ENCODE results near the gene CCDC61. TPM values are rescaled to one million over a fixed set of nuclear protein-coding genes. Genes with fewer than 3 reads are reported as not detected.
A peak's percentile ranks its signal among the peaks of the same experiment; 100 is the strongest.

The CCDC61 gene
- total RNA-seq, 1 donor from 2014 or later = 31.2 TPM

GRCh38 chr19:45962021-45962420, 33.2 kb upstream of the CCDC61 start:
- Mint-ChIP-seq H3K36me3 (ENCODE audit: low read depth) (no peaks in the 10 kb centered on the region), H3K9me3 (no peaks in the 10 kb centered on the region), H3K4me3 (ENCODE audit: low read depth) (no peak overlapping the region), H3K27ac (no peak overlapping the region), H3K27me3 (ENCODE audit: low read depth) (peaks cover 37% of the 10 kb centered on the region), H3K4me1 (ENCODE audit: low read depth) (no peaks in the 10 kb centered on the region)
- no peak for DNase-seq (ENCODE audit: low spot score)
- intact Hi-C loops (cut with micrococcal nuclease) = no loop called here

- no peak for DNase-seq (ENCODE audit: low spot score)
- Mint-ChIP-seq H3K27ac (no peak overlapping the region), H3K36me3 (ENCODE audit: low read depth) (no peaks in the 10 kb centered on the region), H3K4me3 (ENCODE audit: low read depth) (no peak overlapping the region), H3K4me1 (ENCODE audit: low read depth) (peaks cover 9% of the 10 kb centered on the region), H3K9me3 (no peaks in the 10 kb centered on the region), H3K27me3 (ENCODE audit: low read depth) (peaks cover 39% of the 10 kb centered on the region)
- intact Hi-C loops (cut with micrococcal nuclease) = no loop called here
These were observed 28.0 kb upstream of the CCDC61 start for GRCh38 chr19:45967246-45967645.

GRCh38 chr19:45968626-45969025, 26.6 kb upstream of the CCDC61 start:
- Mint-ChIP-seq H3K9me3 (no peaks in the 10 kb centered on the region), H3K4me3 (ENCODE audit: low read depth) (no peak overlapping the region), H3K4me1 (ENCODE audit: low read depth) (peaks cover 14% of the 10 kb centered on the region), H3K27me3 (ENCODE audit: low read depth) (peaks cover 43% of the 10 kb centered on the region), H3K27ac (no peak overlapping the region), H3K36me3 (ENCODE audit: low read depth) (no peaks in the 10 kb centered on the region)
- DNase-seq (ENCODE audit: low spot score) = no peak
- intact Hi-C loops (cut with micrococcal nuclease) = no loop called here

GRCh38 chr19:45969676-45970075, 25.6 kb upstream of the CCDC61 start:
- Mint-ChIP-seq H3K27me3 (ENCODE audit: low read depth) (peaks cover 46% of the 10 kb centered on the region), H3K4me3 (ENCODE audit: low read depth) (no peak overlapping the region), H3K4me1 (ENCODE audit: low read depth) (peaks cover 14% of the 10 kb centered on the region), H3K9me3 (no peaks in the 10 kb centered on the region), H3K27ac (no peak overlapping the region), H3K36me3 (ENCODE audit: low read depth) (no peaks in the 10 kb centered on the region)
- DNase-seq (ENCODE audit: low spot score) = no peak
- intact Hi-C loops (cut with micrococcal nuclease) = loop anchor here (2.0 kb wide), 1 partner anchor 17 kb away; no protein-coding TSS in a partner anchor

GRCh38 chr19:45971260-45971902, 23.9 kb upstream of the CCDC61 start:
- peaks cover 54% of the 10 kb centered on the region for H3K27me3 Mint-ChIP-seq (ENCODE audit: low read depth)
- H3K27ac Mint-ChIP-seq = no peak overlapping the region
- no peaks in the 10 kb centered on the region for H3K9me3 Mint-ChIP-seq
- no peak for DNase-seq (ENCODE audit: low spot score)
- peaks cover 14% of the 10 kb centered on the region for H3K4me1 Mint-ChIP-seq (ENCODE audit: low read depth)
- H3K4me3 Mint-ChIP-seq (ENCODE audit: low read depth) = no peak overlapping the region
- intact Hi-C loops (cut with micrococcal nuclease) = loop anchor here (2.0 kb wide), 1 partner anchor 19 kb away; no protein-coding TSS in a partner anchor
- H3K36me3 Mint-ChIP-seq (ENCODE audit: low read depth) = no peaks in the 10 kb centered on the region

GRCh38 chr19:45972081-45972946, 23.0 kb upstream of the CCDC61 start:
- Mint-ChIP-seq H3K36me3 (ENCODE audit: low read depth) (no peaks in the 10 kb centered on the region), H3K27ac (no peak overlapping the region), H3K27me3 (ENCODE audit: low read depth) (peaks cover 58% of the 10 kb centered on the region), H3K4me3 (ENCODE audit: low read depth) (no peak overlapping the region), H3K4me1 (ENCODE audit: low read depth) (peaks cover 14% of the 10 kb centered on the region), H3K9me3 (no peaks in the 10 kb centered on the region)
- DNase-seq (ENCODE audit: low spot score) = peak; percentile 11
- intact Hi-C loops (cut with micrococcal nuclease) = no loop called here

- peaks cover 61% of the 10 kb centered on the region for H3K27me3 Mint-ChIP-seq (ENCODE audit: low read depth)
- H3K9me3 Mint-ChIP-seq = no peaks in the 10 kb centered on the region
- H3K4me1 Mint-ChIP-seq (ENCODE audit: low read depth) = peaks cover 14% of the 10 kb centered on the region
- intact Hi-C loops (cut with micrococcal nuclease) = no loop called here
- no peaks in the 10 kb centered on the region for H3K36me3 Mint-ChIP-seq (ENCODE audit: low read depth)
- H3K4me3 Mint-ChIP-seq (ENCODE audit: low read depth) = no peak overlapping the region
- DNase-seq (ENCODE audit: low spot score) = no peak
- H3K27ac Mint-ChIP-seq = no peak overlapping the region
These were observed 22.2 kb upstream of the CCDC61 start for GRCh38 chr19:45972947-45973540.

- no peak within 1 kb of the TSS for H3K27ac Mint-ChIP-seq
- DNase-seq (ENCODE audit: low spot score) = peak; percentile 38
- H3K9me3 Mint-ChIP-seq = no peaks in the 10 kb centered on the region
- no peak within 1 kb of the TSS for H3K4me3 Mint-ChIP-seq (ENCODE audit: low read depth)
- H3K27me3 Mint-ChIP-seq (ENCODE audit: low read depth) = peaks cover 58% of the 10 kb centered on the region
- intact Hi-C loops (cut with micrococcal nuclease) = no loop called here
- H3K4me1 Mint-ChIP-seq (ENCODE audit: low read depth) = peaks cover 14% of the 10 kb centered on the region
- no peaks in the 10 kb centered on the region for H3K36me3 Mint-ChIP-seq (ENCODE audit: low read depth)
These were observed 21.5 kb upstream of the CCDC61 start, which contains the start of gene NOVA2 for GRCh38 chr19:45973553-45974338. Gene NOVA2, minus strand, starts transcription at chr19:45973865. Its CDS starts 514 bp downstream, at chr19:45973351.

GRCh38 chr19:45975306-45976070, 19.8 kb upstream of the CCDC61 start:
- intact Hi-C loops (cut with micrococcal nuclease) = no loop called here
- Mint-ChIP-seq H3K4me3 (ENCODE audit: low read depth) (no peak overlapping the region), H3K36me3 (ENCODE audit: low read depth) (no peaks in the 10 kb centered on the region), H3K4me1 (ENCODE audit: low read depth) (peaks cover 14% of the 10 kb centered on the region), H3K27me3 (ENCODE audit: low read depth) (peaks cover 48% of the 10 kb centered on the region), H3K9me3 (no peaks in the 10 kb centered on the region), H3K27ac (no peak overlapping the region)
- DNase-seq (ENCODE audit: low spot score) = no peak

GRCh38 chr19:45976178-45976577, 19.1 kb upstream of the CCDC61 start:
- no peak for DNase-seq (ENCODE audit: low spot score)
- no peak overlapping the region for H3K27ac Mint-ChIP-seq
- H3K4me3 Mint-ChIP-seq (ENCODE audit: low read depth) = no peak overlapping the region
- peaks cover 12% of the 10 kb centered on the region for H3K4me1 Mint-ChIP-seq (ENCODE audit: low read depth)
- H3K9me3 Mint-ChIP-seq = no peaks in the 10 kb centered on the region
- H3K27me3 Mint-ChIP-seq (ENCODE audit: low read depth) = peaks cover 46% of the 10 kb centered on the region
- intact Hi-C loops (cut with micrococcal nuclease) = no loop called here
- no peaks in the 10 kb centered on the region for H3K36me3 Mint-ChIP-seq (ENCODE audit: low read depth)

GRCh38 chr19:45978156-45978555, 17.1 kb upstream of the CCDC61 start:
- Mint-ChIP-seq H3K36me3 (ENCODE audit: low read depth) (no peaks in the 10 kb centered on the region), H3K9me3 (no peaks in the 10 kb centered on the region), H3K27ac (no peak overlapping the region), H3K4me1 (ENCODE audit: low read depth) (no peaks in the 10 kb centered on the region), H3K27me3 (ENCODE audit: low read depth) (peaks cover 33% of the 10 kb centered on the region), H3K4me3 (ENCODE audit: low read depth) (no peak overlapping the region)
- intact Hi-C loops (cut with micrococcal nuclease) = no loop called here
- no peak for DNase-seq (ENCODE audit: low spot score)

- Mint-ChIP-seq H3K4me3 (ENCODE audit: low read depth) (no peak overlapping the region), H3K4me1 (ENCODE audit: low read depth) (no peaks in the 10 kb centered on the region), H3K9me3 (no peaks in the 10 kb centered on the region), H3K27ac (no peak overlapping the region), H3K36me3 (ENCODE audit: low read depth) (no peaks in the 10 kb centered on the region), H3K27me3 (ENCODE audit: low read depth) (peaks cover 19% of the 10 kb centered on the region)
- intact Hi-C loops (cut with micrococcal nuclease) = no loop called here
- no peak for DNase-seq (ENCODE audit: low spot score)
These were observed 13.9 kb upstream of the CCDC61 start for GRCh38 chr19:45981350-45981749.
